HepG2 (cell line): ENCODE data around the gene PPP4R4. TPM values are rescaled to one million over a fixed set of nuclear protein-coding genes. Genes with fewer than 3 reads are reported as not detected.

ENCODE experiments used
- ATAC-seq: fragments of 200-7000 bp; cut with Tn5 transposase; 3 replicates; pipeline ENCODE4 v1.9.1; 2020; ENCODE audit warnings: mild to moderate bottlenecking, moderate library complexity
- BruUV-seq: library from RNA; stranded (reverse); fragments of 400-500 nt; replicated peaks from 2 replicates; lab custom pipeline; 2021; lab: Mats Ljungman, UMichigan
- CTCF ChIA-PET: fragments of 300-600 bp; formaldehyde crosslinking; extraction: SDS; loops from one replicate; lab custom pipeline; 2021; ENCODE audit warnings: low total read pairs, inconsistent platforms, low intra/inter-chr PET ratio; lab: Yijun Ruan, JAX
- POLR2A ChIA-PET: fragments of 350-600 bp; sonication (Branson Sonifier 250); formaldehyde crosslinking; loops from one replicate; lab custom pipeline; 2020; ENCODE audit warnings: antibody characterized with exemption, inconsistent platforms; lab: Yijun Ruan, JAX
- DNase-seq: peaks from one replicate; pipeline ENCODE4 v3.0.0-alpha.2; 2015; ENCODE audit warnings: low spot score
- FAIRE-seq: peaks from 3 replicates; lab custom pipeline; 2011; peaks lifted over from hg19 to GRCh38; lab: Jason Lieb, UNC
- H2AFZ ChIP-seq: one replicate; pipeline ENCODE4 v1.6.1; 2011; ENCODE audit warnings: low read length, inconsistent platforms
- H3K27ac ChIP-seq: fragments of 300-600 bp; 3 replicates; pipeline ENCODE4 v1.8.0; 2011; ENCODE audit warnings: mixed run types, mild to moderate bottlenecking, mixed read lengths, low read length, inconsistent platforms; ENCODE audit not compliant: insufficient read depth; ENCODE audit errors: extremely low read length
- H3K27me3 ChIP-seq, 2 experiments: fragments of 200-600 bp in 1 of 2; 2 replicates in 1 of 2; 3 replicates in 1 of 2; pipeline versions ENCODE4 v1.6.0 to v1.8.0; 2011; ENCODE audit warnings: low read length in 2 of 2, mild to moderate bottlenecking in 2 of 2, moderate library complexity in 2 of 2, inconsistent platforms in 1 of 2; ENCODE audit not compliant: insufficient read depth in 2 of 2, control insufficient read depth in 1 of 2
- H3K36me3 ChIP-seq, 2 experiments: fragments of 200-600 bp in 1 of 2; replicated peaks in 1 of 2; 2 replicates in 1 of 2; 3 replicates in 1 of 2; pipeline versions ENCODE4 v1.5.1 to v1.8.0; 2011; ENCODE audit warnings: low read length in 2 of 2, inconsistent platforms in 1 of 2; ENCODE audit not compliant: insufficient read depth in 2 of 2, control insufficient read depth in 1 of 2
- H3K4me1 ChIP-seq: 2 replicates; pipeline ENCODE4 v1.5.1; 2012; ENCODE audit warnings: low read length, inconsistent platforms; ENCODE audit not compliant: insufficient read depth
- H3K4me2 ChIP-seq: 2 replicates; pipeline ENCODE4 v1.6.0; 2011; ENCODE audit warnings: low read depth, low read length, inconsistent platforms
- H3K4me3 ChIP-seq, 3 experiments: fragments of 200-600 bp in 1 of 3; sonication (generic), shearing (Covaris generic) in 1 of 3; replicated peaks in 1 of 3; 2 replicates each; pipeline ENCODE4 v1.5.1; 2011 to 2016; ENCODE audit warnings: low read length in 3 of 3, inconsistent platforms in 2 of 3, low read depth in 2 of 3, mild to moderate bottlenecking in 2 of 3, control low read depth in 1 of 3, mixed read lengths in 1 of 3; ENCODE audit not compliant: insufficient read depth in 1 of 3
- H3K79me2 ChIP-seq: one replicate; pipeline ENCODE4 v1.6.1; 2011; ENCODE audit warnings: low read length, inconsistent platforms; ENCODE audit not compliant: insufficient read depth
- H3K9ac ChIP-seq: 2 replicates; pipeline ENCODE4 v1.6.0; 2011; ENCODE audit warnings: mild to moderate bottlenecking, low read depth, low read length, inconsistent platforms; ENCODE audit not compliant: insufficient read depth
- H3K9me3 ChIP-seq: 2 replicates; pipeline ENCODE4 v1.5.1; 2012; ENCODE audit warnings: mild to moderate bottlenecking, low read length
- H4K20me1 ChIP-seq: 2 replicates; pipeline ENCODE4 v1.6.0; 2011; ENCODE audit warnings: inconsistent platforms, mild to moderate bottlenecking, low read length, moderate library complexity; ENCODE audit not compliant: insufficient read depth
- BCL6 ChIP-seq: IDR thresholded peaks from 2 replicates; pipeline ENCODE4 v1.6.1; 2016; ENCODE audit warnings: missing genetic modification reagents, missing compliant biosample characterization
- DMAP1 ChIP-seq: IDR thresholded peaks from 2 replicates; pipeline ENCODE4 v1.6.1; 2016
- KDM1A ChIP-seq: IDR thresholded peaks from 2 replicates; pipeline ENCODE4 v1.6.1; 2016; ENCODE audit warnings: missing compliant biosample characterization
- MED13 ChIP-seq: sonication (generic); formaldehyde crosslinking; IDR thresholded peaks from 2 replicates; pipeline ENCODE4 v1.5.0; 2020; ENCODE audit warnings: missing genetic modification reagents
- REPIN1 ChIP-seq: sonication (generic); formaldehyde crosslinking; IDR thresholded peaks from 2 replicates; pipeline ENCODE4 v1.8.0; 2022; ENCODE audit warnings: missing genetic modification reagents, low read depth, mild to moderate bottlenecking, borderline replicate concordance
- SSRP1 ChIP-seq: IDR thresholded peaks from 2 replicates; pipeline ENCODE4 v1.6.1; 2016; ENCODE audit warnings: control low read depth
- ZBTB3 ChIP-seq: sonication (generic); formaldehyde crosslinking; IDR thresholded peaks from 2 replicates; pipeline ENCODE4 v1.4.0; 2020; ENCODE audit warnings: low read depth, mild to moderate bottlenecking, moderate library complexity, missing genetic modification reagents, borderline replicate concordance
- ZNF432 ChIP-seq: sonication (generic); formaldehyde crosslinking; IDR thresholded peaks from 2 replicates; pipeline ENCODE4 v1.5.0; 2020; ENCODE audit warnings: missing genetic modification reagents, mild to moderate bottlenecking, borderline replicate concordance
- WGBS: methylation state at CpG from one replicate; pipeline ENCODE4 v1.1.6; 2017; ENCODE audit warnings: low lambda C conversion rate; 5-methylcytosine and 5-hydroxymethylcytosine counted together
- in situ Hi-C: cut with HindIII; loops from 2 replicates; pipeline ENCODE4 v1.10.0; 2017; ENCODE audit warnings: low pct_unique_long_range_greater_than_20kb; ENCODE audit not compliant: extremely low pct_ligation_motif_present
- intact Hi-C: fragments of 100-400 bp; cut with micrococcal nuclease; formaldehyde crosslinking; loops from one replicate; pipeline ENCODE4 v1.10.0; 2022; ENCODE audit not compliant: unreplicated experiment
- polyA plus RNA-seq, 8 experiments: library from polyadenylated mRNA; depleted of rRNA in 3 of 8; stranded (reverse) in 7 of 8; unstranded in 1 of 8; fragments of >200 nt; fragmentation: Illumina TruSeq in 4 of 8; extraction: Trizol in 4 of 8; gene quantifications; 2 replicates each; pipeline versions ENCODE4 v1.2.1 to v1.2.3, GENCODE V29; 2011 to 2016; ENCODE audit warnings: low read depth in 4 of 8, missing spikeins in 1 of 8, mixed read lengths in 1 of 8; ENCODE audit not compliant: insufficient read depth in 1 of 8
- total RNA-seq, 5 experiments: library from RNA; depleted of rRNA; stranded (reverse); fragments of >200 nt; fragmentation: Illumina TruSeq; extraction: Trizol; gene quantifications; 2 replicates each; pipeline ENCODE4 v1.2.3, GENCODE V29; 2016; ENCODE audit warnings: low read depth in 1 of 5
- TF ChIP-seq, protein P1 (sequence below): sonication (generic); formaldehyde crosslinking; IDR thresholded peaks from 2 replicates; pipeline ENCODE4 v1.9.0; 2021; ENCODE audit warnings: missing genetic modification reagents, mild to moderate bottlenecking, borderline replicate concordance
- TF ChIP-seq, protein P2 (sequence below): sonication (generic); formaldehyde crosslinking; IDR thresholded peaks from 2 replicates; pipeline ENCODE4 v1.8.1; 2023; ENCODE audit warnings: missing genetic modification reagents, inconsistent platforms, borderline replicate concordance
- TF ChIP-seq, protein P3 (sequence below): sonication (generic); formaldehyde crosslinking; IDR thresholded peaks from 2 replicates; pipeline ENCODE4 v1.4.0; 2020; ENCODE audit warnings: mild to moderate bottlenecking, missing genetic modification reagents
- TF ChIP-seq, protein P4 (sequence below): sonication (generic); formaldehyde crosslinking; IDR thresholded peaks from 2 replicates; pipeline ENCODE4 v1.5.1; 2020; ENCODE audit warnings: missing genetic modification reagents, mild to moderate bottlenecking, borderline replicate concordance

PPP4R4 gene
- total and polyA plus RNA-seq, 2 of the 13 experiments (the other 11 are each of a cell fraction or from before 2014, with no cell fraction given): 9.5 to 19.8 TPM

DNA sequence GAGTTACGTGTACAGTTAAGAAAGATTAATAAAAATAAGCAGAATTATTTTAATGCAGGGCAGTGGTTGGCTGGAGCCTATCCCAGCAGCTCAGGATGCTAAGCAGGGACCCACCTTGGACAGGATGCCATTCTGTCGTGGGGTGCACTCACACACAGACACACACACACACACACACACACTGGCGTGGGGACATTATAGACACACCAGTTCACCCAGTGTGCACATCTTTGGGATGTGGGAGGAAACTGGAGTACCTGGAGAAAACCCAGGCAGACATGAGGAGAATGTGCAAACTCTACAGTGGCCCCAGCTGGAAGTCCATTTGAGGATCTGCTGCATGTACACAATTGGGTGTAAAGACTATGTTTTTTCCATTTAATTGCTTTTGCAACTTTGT is 31.9 kb upstream of the PPP4R4 start:
- Histone ChIP-seq H3K27me3 (peaks cover 2 to 25% of the 10 kb centered on the region in 2 experiments; a peak in 4 of 5 replicates), H3K79me2 (no peaks in the 10 kb centered on the region), H2AFZ (no peak overlapping the region), H4K20me1 (no peaks in the 10 kb centered on the region), H3K9ac (no peak overlapping the region), H3K4me3 (no peak overlapping the region), H3K36me3 (no peaks in the 10 kb centered on the region), H3K27ac (no peak overlapping the region), H3K4me1 (peaks cover 42% of the 10 kb centered on the region), H3K4me2 (no peak overlapping the region), H3K9me3 (no peaks in the 10 kb centered on the region)
- in situ Hi-C loops (no loop called here), intact Hi-C loops (no loop called here)
- TF ChIP-seq ZNF432 (CRISPR knock-in tag) (no peak), KDM1A (CRISPR knock-in tag) (no peak), MED13 (CRISPR knock-in tag) (no peak), BCL6 (no peak), ZBTB3 (CRISPR knock-in tag) (no peak), REPIN1 (CRISPR knock-in tag) (no peak), SSRP1 (no peak), DMAP1 (CRISPR knock-in tag) (no peak)
- TF ChIP-seq, protein P1, sequence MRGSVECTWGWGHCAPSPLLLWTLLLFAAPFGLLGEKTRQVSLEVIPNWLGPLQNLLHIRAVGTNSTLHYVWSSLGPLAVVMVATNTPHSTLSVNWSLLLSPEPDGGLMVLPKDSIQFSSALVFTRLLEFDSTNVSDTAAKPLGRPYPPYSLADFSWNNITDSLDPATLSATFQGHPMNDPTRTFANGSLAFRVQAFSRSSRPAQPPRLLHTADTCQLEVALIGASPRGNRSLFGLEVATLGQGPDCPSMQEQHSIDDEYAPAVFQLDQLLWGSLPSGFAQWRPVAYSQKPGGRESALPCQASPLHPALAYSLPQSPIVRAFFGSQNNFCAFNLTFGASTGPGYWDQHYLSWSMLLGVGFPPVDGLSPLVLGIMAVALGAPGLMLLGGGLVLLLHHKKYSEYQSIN (CRISPR knock-in tag): no peak
- TF ChIP-seq, protein P2, sequence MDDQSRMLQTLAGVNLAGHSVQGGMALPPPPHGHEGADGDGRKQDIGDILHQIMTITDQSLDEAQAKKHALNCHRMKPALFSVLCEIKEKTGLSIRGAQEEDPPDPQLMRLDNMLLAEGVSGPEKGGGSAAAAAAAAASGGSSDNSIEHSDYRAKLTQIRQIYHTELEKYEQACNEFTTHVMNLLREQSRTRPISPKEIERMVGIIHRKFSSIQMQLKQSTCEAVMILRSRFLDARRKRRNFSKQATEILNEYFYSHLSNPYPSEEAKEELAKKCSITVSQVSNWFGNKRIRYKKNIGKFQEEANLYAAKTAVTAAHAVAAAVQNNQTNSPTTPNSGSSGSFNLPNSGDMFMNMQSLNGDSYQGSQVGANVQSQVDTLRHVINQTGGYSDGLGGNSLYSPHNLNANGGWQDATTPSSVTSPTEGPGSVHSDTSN: no peak
- TF ChIP-seq, protein P3, sequence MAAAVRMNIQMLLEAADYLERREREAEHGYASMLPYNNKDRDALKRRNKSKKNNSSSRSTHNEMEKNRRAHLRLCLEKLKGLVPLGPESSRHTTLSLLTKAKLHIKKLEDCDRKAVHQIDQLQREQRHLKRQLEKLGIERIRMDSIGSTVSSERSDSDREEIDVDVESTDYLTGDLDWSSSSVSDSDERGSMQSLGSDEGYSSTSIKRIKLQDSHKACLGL (CRISPR knock-in tag): no peak
- TF ChIP-seq, protein P4, sequence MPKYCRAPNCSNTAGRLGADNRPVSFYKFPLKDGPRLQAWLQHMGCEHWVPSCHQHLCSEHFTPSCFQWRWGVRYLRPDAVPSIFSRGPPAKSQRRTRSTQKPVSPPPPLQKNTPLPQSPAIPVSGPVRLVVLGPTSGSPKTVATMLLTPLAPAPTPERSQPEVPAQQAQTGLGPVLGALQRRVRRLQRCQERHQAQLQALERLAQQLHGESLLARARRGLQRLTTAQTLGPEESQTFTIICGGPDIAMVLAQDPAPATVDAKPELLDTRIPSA: no peak
- no peak for ATAC-seq
- no peak for DNase-seq
- no peak for FAIRE-seq
- 13% methylated on average over 3 of the region's 3 CpGs for WGBS
- ChIA-PET CTCF (no interaction called here), POLR2A (no interaction called here)
- BruUV-seq: no TSS peak
